Loucy (cell line): ENCODE measurements around the gene MMP20.

ENCODE experiments used
- EZH2phosphoT487 ChIP-seq: fragments of 200-600 bp; IDR thresholded peaks from 2 replicates; pipeline ENCODE4 v1.6.1; 2018; ENCODE audit warnings: antibody characterized with exemption, mild to moderate bottlenecking, moderate library complexity, borderline replicate concordance
- TF ChIP-seq, protein P1 (sequence below): fragments of 200-600 bp; sonication (generic); conservative IDR thresholded peaks from 2 replicates; pipeline ENCODE4 v1.5.1; 2014; ENCODE audit warnings: mild to moderate bottlenecking, antibody characterized with exemption, low read length

DNA sequence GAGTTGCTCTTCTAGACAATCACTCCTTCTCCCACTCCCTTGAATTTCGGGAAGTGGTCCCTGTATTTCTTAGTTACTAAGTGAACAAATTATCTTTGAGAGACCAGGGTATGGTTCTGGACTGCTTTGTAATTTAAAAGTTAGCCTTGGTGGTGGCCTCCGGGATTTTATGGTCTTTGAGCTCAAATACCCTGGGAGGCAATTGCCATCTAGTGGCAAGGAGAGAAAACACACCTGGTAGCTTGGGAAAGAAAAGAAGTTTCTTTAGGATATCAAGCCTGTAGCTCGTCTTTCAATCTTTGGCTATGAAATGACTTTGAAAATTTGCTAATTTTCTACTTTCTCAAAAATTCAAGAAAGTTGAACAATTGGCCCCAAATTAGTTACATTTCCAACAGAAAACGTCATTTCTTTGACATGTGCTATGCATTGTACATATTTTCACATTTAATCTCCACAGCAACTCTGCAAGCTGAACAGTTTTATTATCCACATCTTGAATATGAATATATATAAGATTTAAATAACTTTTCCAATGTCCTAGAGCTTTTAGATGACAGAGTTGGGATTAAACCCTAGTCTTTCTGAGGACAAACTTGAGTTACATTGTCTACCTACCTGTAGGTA is 41.3 kb upstream of the MMP20 start:
- TF ChIP-seq, protein P1, sequence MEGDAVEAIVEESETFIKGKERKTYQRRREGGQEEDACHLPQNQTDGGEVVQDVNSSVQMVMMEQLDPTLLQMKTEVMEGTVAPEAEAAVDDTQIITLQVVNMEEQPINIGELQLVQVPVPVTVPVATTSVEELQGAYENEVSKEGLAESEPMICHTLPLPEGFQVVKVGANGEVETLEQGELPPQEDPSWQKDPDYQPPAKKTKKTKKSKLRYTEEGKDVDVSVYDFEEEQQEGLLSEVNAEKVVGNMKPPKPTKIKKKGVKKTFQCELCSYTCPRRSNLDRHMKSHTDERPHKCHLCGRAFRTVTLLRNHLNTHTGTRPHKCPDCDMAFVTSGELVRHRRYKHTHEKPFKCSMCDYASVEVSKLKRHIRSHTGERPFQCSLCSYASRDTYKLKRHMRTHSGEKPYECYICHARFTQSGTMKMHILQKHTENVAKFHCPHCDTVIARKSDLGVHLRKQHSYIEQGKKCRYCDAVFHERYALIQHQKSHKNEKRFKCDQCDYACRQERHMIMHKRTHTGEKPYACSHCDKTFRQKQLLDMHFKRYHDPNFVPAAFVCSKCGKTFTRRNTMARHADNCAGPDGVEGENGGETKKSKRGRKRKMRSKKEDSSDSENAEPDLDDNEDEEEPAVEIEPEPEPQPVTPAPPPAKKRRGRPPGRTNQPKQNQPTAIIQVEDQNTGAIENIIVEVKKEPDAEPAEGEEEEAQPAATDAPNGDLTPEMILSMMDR = peak; percentile 95
- no peak for TF ChIP-seq EZH2phosphoT487
